CD8-positive, alpha-beta memory T cell (primary cell): ENCODE results near the gene AICDA. TPM values are rescaled to one million over a fixed set of nuclear protein-coding genes. Genes with fewer than 3 reads are reported as not detected.

ENCODE experiments used
- CTCF ChIA-PET: fragments of 350-600 bp; sonication (Branson Sonifier 250); formaldehyde crosslinking; loops from one replicate; lab custom pipeline; 2021; ENCODE audit warnings: antibody characterized with exemption; lab: Charles Lee
- POLR2A ChIA-PET: fragments of 350-600 bp; sonication (Branson Sonifier 250); formaldehyde crosslinking; loops from one replicate; lab custom pipeline; 2021; ENCODE audit warnings: antibody characterized with exemption; lab: Charles Lee
- DNase-seq, 5 donors: peaks; one replicate each; pipeline versions ENCODE4 v3.0.0 to v3.0.0-alpha.2; 2020 to 2022; ENCODE audit warnings: mixed read lengths in 1 of 5
- H3K27ac ChIP-seq: one replicate; pipeline ENCODE4 v1.7.0; 2013; ENCODE audit warnings: low read depth, mild to moderate bottlenecking, low read length, moderate library complexity
- H3K27me3 ChIP-seq: 2 replicates; pipeline ENCODE4 v1.7.0; 2013; ENCODE audit warnings: low read length, mild to moderate bottlenecking; ENCODE audit not compliant: insufficient read depth, poor library complexity, severe bottlenecking
- H3K36me3 ChIP-seq: 2 replicates; pipeline ENCODE4 v1.7.0; 2013; ENCODE audit warnings: mild to moderate bottlenecking, low read length, moderate library complexity; ENCODE audit not compliant: insufficient read depth
- H3K4me1 ChIP-seq: 2 replicates; pipeline ENCODE4 v1.7.0; 2013; ENCODE audit warnings: mild to moderate bottlenecking, low read length, moderate library complexity; ENCODE audit not compliant: insufficient read depth
- H3K4me3 ChIP-seq: 2 replicates; pipeline ENCODE4 v1.7.0; 2013; ENCODE audit warnings: mild to moderate bottlenecking, low read length
- H3K9me3 ChIP-seq: 2 replicates; pipeline ENCODE4 v1.7.0; 2013; ENCODE audit warnings: mild to moderate bottlenecking, low read length
- H3K27ac Mint-ChIP-seq, 8 donors: one replicate each; pipeline ENCODE4 v1.8.0; 2020 to 2021; ENCODE audit warnings: mixed read lengths in 8 of 8, mild to moderate bottlenecking in 6 of 8, inconsistent platforms in 3 of 8, moderate library complexity in 3 of 8
- H3K27me3 Mint-ChIP-seq, 2 donors: one replicate each; pipeline ENCODE4 v1.8.0; 2020 to 2021; ENCODE audit warnings: mixed read lengths in 2 of 2, mild to moderate bottlenecking in 1 of 2, moderate library complexity in 1 of 2
- H3K36me3 Mint-ChIP-seq, 3 donors: one replicate each; pipeline ENCODE4 v1.8.0; 2020 to 2021; ENCODE audit warnings: mixed read lengths in 3 of 3, inconsistent platforms in 1 of 3, mild to moderate bottlenecking in 1 of 3
- H3K4me1 Mint-ChIP-seq, 3 donors: one replicate each; pipeline ENCODE4 v1.8.0; 2020 to 2021; ENCODE audit warnings: mixed read lengths in 3 of 3, inconsistent platforms in 1 of 3, mild to moderate bottlenecking in 1 of 3
- H3K4me3 Mint-ChIP-seq, 7 donors: one replicate each; pipeline ENCODE4 v1.8.0; 2020 to 2021; ENCODE audit warnings: mixed read lengths in 7 of 7, mild to moderate bottlenecking in 6 of 7, moderate library complexity in 4 of 7, inconsistent platforms in 2 of 7
- H3K9me3 Mint-ChIP-seq, 5 donors: one replicate each; pipeline ENCODE4 v1.8.0; 2020 to 2022; ENCODE audit warnings: mixed read lengths in 5 of 5, mild to moderate bottlenecking in 3 of 5, moderate library complexity in 2 of 5, inconsistent platforms in 1 of 5
- polyA plus RNA-seq: library from polyadenylated mRNA; unstranded; fragments of 300-500 nt; fragmentation: Illumina TruSeq; gene quantifications from one replicate; pipeline ENCODE4 v1.2.3, GENCODE V29; 2021
- total RNA-seq, 2 experiments: library from RNA; stranded (reverse); gene quantifications; one replicate each; pipeline ENCODE4 v1.2.3, GENCODE V29; 2021

Gene AICDA
- total and polyA plus RNA-seq, 3 experiments from 2014 or later, result 0.18 to 0.71 TPM; not detected in 1

- Histone ChIP-seq H3K27me3 (no peaks in the 10 kb centered on the region), H3K4me1 (peaks cover 26% of the 10 kb centered on the region), H3K36me3 (no peaks in the 10 kb centered on the region), H3K4me3 (peak overlapping the region; percentile 31), H3K27ac (peak overlapping the region; percentile 41), H3K9me3 (no peaks in the 10 kb centered on the region)
- Mint-ChIP-seq H3K27ac (peak overlapping the region; percentile 83 to 95 (median 92)), H3K4me1 (peaks cover 44 to 64% (median 55%) of the 10 kb centered on the region in 3 donors), H3K27me3 (no peaks in the 10 kb centered on the region), H3K36me3 (no peaks in the 10 kb centered on the region), H3K4me3 (peak overlapping the region; percentile 33 to 85 (median 78)), H3K9me3 (peaks cover 0 to 2% (median 0%) of the 10 kb centered on the region in 5 donors)
- DNase-seq, result peak; percentile 9 to 70 (median 25)
- ChIA-PET CTCF (interaction anchor here (0.7 to 1.7 kb wide), 11 partner anchors 10 to 405 kb away, joined by 3 to 14 read pairs (median 3); partner anchors contain the start of gene AICDA), POLR2A (interaction anchor here (0.8 to 1.4 kb wide), 4 partner anchors 15 to 305 kb away, joined by 3 to 5 read pairs (median 4); partner anchors contain the start of gene M6PR)
Measured at GRCh38 chr12:8644345-8645248, 31.9 kb upstream of the AICDA start.

- ChIA-PET POLR2A (interaction anchor here (0.7 kb wide), 1 partner anchor 951 kb away, joined by 8 read pairs; no protein-coding TSS in a partner anchor), CTCF (interaction anchor here (1.4 kb wide), 1 partner anchor 16 kb away, joined by 6 read pairs; no protein-coding TSS in a partner anchor)
- H3K4me1 ChIP-seq, result peaks cover 26% of the 10 kb centered on the region
Measured at GRCh38 chr12:8642775-8643174, 30.1 kb upstream of the AICDA start.

GRCh38 chr12:8639936-8640335 is 27.3 kb upstream of the AICDA start:
- Histone ChIP-seq H3K27ac (no peak overlapping the region), H3K27me3 (no peaks in the 10 kb centered on the region), H3K4me1 (peaks cover 13% of the 10 kb centered on the region), H3K9me3 (no peaks in the 10 kb centered on the region), H3K36me3 (no peaks in the 10 kb centered on the region), H3K4me3 (no peak overlapping the region)
- peaks cover 16 to 28% (median 18%) of the 10 kb centered on the region in 3 donors for H3K4me1 Mint-ChIP-seq
- ChIA-PET POLR2A (no interaction called here), CTCF (no interaction called here)
- H3K36me3 Mint-ChIP-seq, result no peaks in the 10 kb centered on the region
- H3K27ac Mint-ChIP-seq, result peak overlapping the region in 7 of 8 donors; percentile 5 to 58 (median 34)
- H3K4me3 Mint-ChIP-seq, result no peak overlapping the region
- no peaks in the 10 kb centered on the region for H3K27me3 Mint-ChIP-seq
- H3K9me3 Mint-ChIP-seq, result peaks cover 0 to 2% (median 0%) of the 10 kb centered on the region in 5 donors
- DNase-seq, result no peak

More at GRCh38 chr12:8642775-8643174, 30.1 kb upstream of the AICDA start:
- no peak overlapping the region for H3K4me3 ChIP-seq
- H3K4me3 Mint-ChIP-seq, result no peak overlapping the region
- no peaks in the 10 kb centered on the region for H3K27me3 Mint-ChIP-seq
- H3K9me3 Mint-ChIP-seq, result peaks cover 0 to 2% (median 0%) of the 10 kb centered on the region in 5 donors
- H3K27ac Mint-ChIP-seq, result no peak overlapping the region
- H3K27me3 ChIP-seq, result no peaks in the 10 kb centered on the region
- H3K4me1 Mint-ChIP-seq, result peaks cover 31 to 51% (median 37%) of the 10 kb centered on the region in 3 donors
- no peaks in the 10 kb centered on the region for H3K36me3 Mint-ChIP-seq
- H3K9me3 ChIP-seq, result no peaks in the 10 kb centered on the region
- H3K27ac ChIP-seq, result no peak overlapping the region
- H3K36me3 ChIP-seq, result no peaks in the 10 kb centered on the region
- no peak for DNase-seq

- H3K9me3 Mint-ChIP-seq, result peaks cover 0 to 2% (median 0%) of the 10 kb centered on the region in 5 donors
- Histone ChIP-seq H3K36me3 (no peaks in the 10 kb centered on the region), H3K27me3 (no peaks in the 10 kb centered on the region), H3K4me1 (peaks cover 3% of the 10 kb centered on the region), H3K27ac (no peak overlapping the region), H3K4me3 (no peak overlapping the region), H3K9me3 (no peaks in the 10 kb centered on the region)
- peaks cover 6 to 18% (median 9%) of the 10 kb centered on the region in 3 donors for H3K4me1 Mint-ChIP-seq
- POLR2A ChIA-PET, result no interaction called here
- H3K27ac Mint-ChIP-seq, result peak overlapping the region in 4 of 8 donors; percentile 2 to 58 (median 6)
- H3K4me3 Mint-ChIP-seq, result no peak overlapping the region
- no peak for DNase-seq
- H3K27me3 Mint-ChIP-seq, result no peaks in the 10 kb centered on the region
- H3K36me3 Mint-ChIP-seq, result no peaks in the 10 kb centered on the region
- CTCF ChIA-PET, result no interaction called here
Measured at GRCh38 chr12:8638951-8639350, 26.3 kb upstream of the AICDA start.

- Histone ChIP-seq H3K4me3 (no peak overlapping the region), H3K4me1 (no peaks in the 10 kb centered on the region), H3K9me3 (no peaks in the 10 kb centered on the region), H3K36me3 (no peaks in the 10 kb centered on the region), H3K27ac (no peak overlapping the region), H3K27me3 (no peaks in the 10 kb centered on the region)
- Mint-ChIP-seq H3K27me3 (no peaks in the 10 kb centered on the region), H3K4me3 (no peak overlapping the region), H3K9me3 (peaks cover 0 to 2% (median 0%) of the 10 kb centered on the region in 5 donors), H3K4me1 (peaks cover 0 to 12% (median 3%) of the 10 kb centered on the region in 3 donors), H3K36me3 (no peaks in the 10 kb centered on the region), H3K27ac (peak overlapping the region in 4 of 8 donors; percentile 29 to 86 (median 46))
- POLR2A ChIA-PET, result no interaction called here
- CTCF ChIA-PET, result interaction anchor here (1.2 to 1.3 kb wide), 2 partner anchors 38 to 44 kb away, joined by 3 read pairs; no protein-coding TSS in a partner anchor
- DNase-seq, result no peak
Measured at GRCh38 chr12:8637666-8638065, 25.0 kb upstream of the AICDA start.

- H3K27me3 Mint-ChIP-seq, result no peaks in the 10 kb centered on the region
- no peak overlapping the region for H3K4me3 Mint-ChIP-seq
- H3K27ac ChIP-seq, result no peak overlapping the region
- H3K36me3 Mint-ChIP-seq, result no peaks in the 10 kb centered on the region
- H3K9me3 Mint-ChIP-seq, result peaks cover 0 to 2% (median 0%) of the 10 kb centered on the region in 5 donors
- H3K4me3 ChIP-seq, result no peak overlapping the region
- H3K9me3 ChIP-seq, result no peaks in the 10 kb centered on the region
- ChIA-PET CTCF (interaction anchor here (1.2 to 1.3 kb wide), 2 partner anchors 39 to 44 kb away, joined by 3 read pairs; no protein-coding TSS in a partner anchor), POLR2A (no interaction called here)
- no peaks in the 10 kb centered on the region for H3K27me3 ChIP-seq
- H3K27ac Mint-ChIP-seq, result peak overlapping the region in 1 of 8 donors; percentile 30
- H3K4me1 ChIP-seq, result no peaks in the 10 kb centered on the region
- no peak for DNase-seq
- H3K36me3 ChIP-seq, result no peaks in the 10 kb centered on the region
- H3K4me1 Mint-ChIP-seq, result peaks cover 0 to 12% (median 3%) of the 10 kb centered on the region in 3 donors
Measured at GRCh38 chr12:8637244-8637643, 24.6 kb upstream of the AICDA start.

GRCh38 chr12:8636581-8636980 is 23.9 kb upstream of the AICDA start:
- no peaks in the 10 kb centered on the region for H3K36me3 ChIP-seq
- no peak overlapping the region for H3K4me3 Mint-ChIP-seq

More at GRCh38 chr12:8636581-8636980, 23.9 kb upstream of the AICDA start:
- H3K27ac ChIP-seq, result no peak overlapping the region
- no peaks in the 10 kb centered on the region for H3K27me3 ChIP-seq
- H3K9me3 ChIP-seq, result no peaks in the 10 kb centered on the region
- ChIA-PET CTCF (no interaction called here), POLR2A (interaction anchor here (0.6 kb wide), 1 partner anchor 1760 kb away, joined by 3 read pairs; no protein-coding TSS in a partner anchor)
- H3K9me3 Mint-ChIP-seq, result peaks cover 0 to 2% (median 0%) of the 10 kb centered on the region in 5 donors
- no peaks in the 10 kb centered on the region for H3K36me3 Mint-ChIP-seq
- no peaks in the 10 kb centered on the region for H3K27me3 Mint-ChIP-seq
- peak overlapping the region in 3 of 8 donors; percentile 26 to 92 (median 38) for H3K27ac Mint-ChIP-seq
- H3K4me3 ChIP-seq, result no peak overlapping the region
- no peak for DNase-seq
- H3K4me1 Mint-ChIP-seq, result peaks cover 0 to 12% (median 3%) of the 10 kb centered on the region in 3 donors
- H3K4me1 ChIP-seq, result no peaks in the 10 kb centered on the region
